Activated T-cell treated with anti-CD3 and anti-CD28 coated beads for 4 hours (primary cell): ENCODE measurements around the gene BOD1L1.
"Not testable (repeated sequence)": the region's sequence is repeated elsewhere in the genome, so short reads cannot be mapped to it uniquely, and the experiment has no call there.

Experiments used
- DNase-seq: peaks from one replicate; pipeline ENCODE4 v3.0.0-alpha.2; 2020

BOD1L1 gene

GRCh38 chr4:13618212-13618806 lies 9.2 kb downstream of the BOD1L1 start:
- DNase-seq, result no peak

GRCh38 chr4:13617801-13618200 lies 9.7 kb downstream of the BOD1L1 start:
- DNase-seq, result no peak

- DNase-seq, result no peak
Measured at GRCh38 chr4:13616597-13616996, 10.9 kb downstream of the BOD1L1 start.

GRCh38 chr4:13615161-13615560 lies 12.4 kb downstream of the BOD1L1 start:
- no peak for DNase-seq

- DNase-seq, result no peak
Measured at GRCh38 chr4:13612569-13612968, 15.0 kb downstream of the BOD1L1 start.

- DNase-seq, result no peak
Measured at GRCh38 chr4:13611283-13611842, 16.2 kb downstream of the BOD1L1 start.

- no peak for DNase-seq
Measured at GRCh38 chr4:13605330-13605729, 22.2 kb downstream of the BOD1L1 start.

GRCh38 chr4:13601848-13602247 lies 25.7 kb downstream of the BOD1L1 start:
- DNase-seq, result no peak

GRCh38 chr4:13601048-13601447 lies 26.5 kb downstream of the BOD1L1 start:
- no peak for DNase-seq

- DNase-seq, result no peak
Measured at GRCh38 chr4:13599159-13599558, 28.4 kb downstream of the BOD1L1 start.

GRCh38 chr4:13597604-13598003 lies 29.9 kb downstream of the BOD1L1 start:
- no peak for DNase-seq

GRCh38 chr4:13597141-13597540 lies 30.4 kb downstream of the BOD1L1 start:
- no peak for DNase-seq

GRCh38 chr4:13592220-13592619 lies 35.3 kb downstream of the BOD1L1 start:
- no peak for DNase-seq

- DNase-seq, result no peak
Measured at GRCh38 chr4:13590766-13591165, 36.8 kb downstream of the BOD1L1 start.

- DNase-seq, result no peak
Measured at GRCh38 chr4:13588954-13589353, 38.6 kb downstream of the BOD1L1 start.

- DNase-seq, result no peak
Measured at GRCh38 chr4:13584481-13584880, 43.0 kb downstream of the BOD1L1 start.

- no peak for DNase-seq
Measured at GRCh38 chr4:13580036-13580435, 47.5 kb downstream of the BOD1L1 start.

GRCh38 chr4:13577660-13578059 lies 49.9 kb downstream of the BOD1L1 start:
- no peak for DNase-seq

GRCh38 chr4:13570916-13571315 lies 56.6 kb downstream of the BOD1L1 start:
- no peak for DNase-seq

GRCh38 chr4:13567125-13567524 lies 60.4 kb downstream of the BOD1L1 start:
- no peak for DNase-seq

- no peak for DNase-seq
Measured at GRCh38 chr4:13562876-13563275, 64.6 kb downstream of the BOD1L1 start.

- no peak for DNase-seq
Measured at GRCh38 chr4:13561673-13562072, 65.9 kb downstream of the BOD1L1 start.

- not testable (repeated sequence) for DNase-seq
Measured at GRCh38 chr4:13560111-13560510, 67.4 kb downstream of the BOD1L1 start.

- no peak for DNase-seq
Measured at GRCh38 chr4:13559413-13559812, 68.1 kb downstream of the BOD1L1 start.

- DNase-seq, result no peak
Measured at GRCh38 chr4:13558881-13559280, 68.6 kb downstream of the BOD1L1 start.
